CD4-positive, alpha-beta T cell treated with Interleukin-12 subunit alpha and Interleukin-12 subunit beta, for 1 hour (primary cell): ENCODE results near the gene CALN1.
"Not testable (repeated sequence)": the region's sequence is repeated elsewhere in the genome, so short reads cannot be mapped to it uniquely, and the experiment has no call there.

ENCODE experiments used
- DNase-seq: peaks from one replicate; pipeline ENCODE4 v3.0.0-alpha.2; 2020

Gene CALN1

DNA sequence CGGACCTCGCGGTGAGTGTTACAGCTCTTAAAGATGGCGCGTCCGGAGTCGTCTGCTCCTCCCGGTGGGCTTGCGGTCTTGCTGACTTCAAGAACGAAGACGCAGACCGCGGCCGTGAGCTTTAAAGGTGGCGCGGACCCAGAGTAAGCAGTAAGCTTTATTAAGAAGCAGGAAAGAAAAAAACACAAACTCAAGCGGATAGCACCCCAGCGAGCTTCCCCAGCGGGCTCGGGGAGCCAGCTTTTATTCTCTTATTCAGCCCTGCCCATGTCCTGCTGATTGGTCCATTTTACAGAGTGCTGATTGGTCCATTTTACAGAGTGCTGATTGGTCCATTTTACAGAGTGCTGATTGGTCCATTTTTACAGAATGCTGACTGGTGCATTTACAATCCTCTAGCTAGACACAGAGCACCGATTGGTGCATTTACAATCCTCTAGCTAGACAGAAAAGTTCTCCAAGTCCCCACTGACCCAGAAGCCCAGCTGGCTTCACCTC lies at the start of gene CALN1:
CALN1 (minus strand) TSS at position 218 of the 498 bp plus-strand sequence.
- DNase-seq, result not testable (repeated sequence)

DNA sequence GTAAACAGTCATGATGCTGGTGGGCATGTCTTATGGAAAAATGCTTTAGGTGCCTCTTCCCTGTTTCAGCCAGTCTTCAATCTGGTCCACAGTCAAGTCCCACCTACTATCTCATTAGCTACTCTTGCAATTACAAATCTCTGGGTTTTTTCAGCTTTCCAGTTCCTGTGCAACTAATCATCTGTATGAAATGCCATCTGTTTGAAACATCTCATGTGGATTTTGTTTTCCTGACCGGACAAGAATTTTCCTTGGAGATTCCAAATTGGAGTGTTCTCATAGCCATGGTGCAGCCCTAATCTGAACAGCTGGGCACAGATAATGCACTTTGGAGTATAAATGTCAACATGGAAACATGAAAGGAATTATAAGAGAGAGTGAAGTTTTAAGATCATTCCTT lies 41.3 kb upstream of the CALN1 start:
- DNase-seq, result no peak

DNA sequence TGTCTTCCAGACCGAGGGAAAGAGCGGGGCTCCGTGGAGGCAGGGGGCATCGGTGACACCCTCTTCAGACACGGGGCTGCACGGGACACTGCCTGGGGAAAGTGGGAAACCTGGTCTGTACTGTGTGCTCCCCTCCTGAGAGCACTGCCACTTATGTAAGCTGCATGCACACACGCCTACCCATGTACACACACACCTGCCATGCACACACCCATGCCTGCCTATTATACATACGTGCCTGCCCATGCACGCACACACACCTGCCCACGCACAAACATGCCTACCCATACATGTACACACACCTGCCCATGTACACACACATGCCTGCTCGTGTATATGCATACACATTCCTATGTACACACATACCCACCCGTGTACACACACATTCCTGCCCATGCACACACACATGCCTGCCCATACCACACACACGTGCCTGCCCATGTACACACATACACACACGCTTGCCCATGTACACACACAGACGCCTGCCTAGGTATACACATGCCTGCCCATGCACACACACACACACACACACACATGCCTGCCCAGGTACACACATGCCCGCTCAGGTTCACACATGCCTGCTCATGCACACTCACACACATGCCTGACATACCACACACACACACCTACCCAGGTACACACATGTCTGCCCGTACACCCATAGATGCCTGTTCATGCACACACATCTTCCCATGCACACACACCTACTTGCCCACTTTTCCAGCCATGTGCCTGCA lies 35.5 kb upstream of the CALN1 start:
- DNase-seq, result no peak

DNA sequence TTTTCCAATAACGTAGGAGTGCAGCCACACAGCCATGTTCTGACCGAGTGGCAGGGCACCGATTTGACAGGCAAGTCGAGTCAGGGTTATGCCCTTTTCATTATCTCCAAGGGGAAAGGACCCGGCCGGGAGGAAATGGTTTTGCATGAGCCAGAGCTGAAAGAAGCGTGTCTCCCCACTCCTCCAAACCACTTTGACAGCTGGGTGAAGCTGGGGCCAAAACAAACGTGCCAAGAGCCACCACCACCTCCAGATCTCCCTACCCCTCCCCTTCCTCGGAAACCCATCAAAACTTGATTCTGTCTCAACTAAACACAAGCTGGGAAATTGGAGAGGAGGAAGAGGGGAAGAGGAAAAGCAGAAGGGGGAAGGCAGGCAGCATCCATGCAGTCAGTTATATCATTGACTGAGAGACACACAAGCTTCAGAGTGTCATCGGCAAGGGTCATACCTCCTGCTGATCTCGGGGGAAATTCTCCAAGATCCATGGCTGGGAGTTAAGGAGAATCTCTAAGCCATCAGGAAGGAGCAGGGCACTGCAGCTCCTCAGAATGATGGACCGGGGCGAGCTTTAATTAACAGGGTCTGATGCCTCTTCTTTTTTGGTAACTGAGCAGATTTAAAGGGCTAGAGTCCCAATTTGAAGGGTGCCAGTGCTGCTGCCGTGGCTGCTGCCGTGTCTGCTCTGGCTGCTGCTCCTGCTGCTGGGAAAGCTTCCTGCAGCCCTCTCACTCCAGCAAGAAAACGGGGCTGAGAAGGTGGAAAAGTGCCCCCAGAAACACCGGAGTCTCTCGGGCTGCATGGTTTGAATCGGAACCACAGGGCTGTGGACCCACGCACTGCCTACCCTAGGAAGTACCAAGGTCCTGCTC lies 34.7 kb upstream of the CALN1 start:
- no peak for DNase-seq

DNA sequence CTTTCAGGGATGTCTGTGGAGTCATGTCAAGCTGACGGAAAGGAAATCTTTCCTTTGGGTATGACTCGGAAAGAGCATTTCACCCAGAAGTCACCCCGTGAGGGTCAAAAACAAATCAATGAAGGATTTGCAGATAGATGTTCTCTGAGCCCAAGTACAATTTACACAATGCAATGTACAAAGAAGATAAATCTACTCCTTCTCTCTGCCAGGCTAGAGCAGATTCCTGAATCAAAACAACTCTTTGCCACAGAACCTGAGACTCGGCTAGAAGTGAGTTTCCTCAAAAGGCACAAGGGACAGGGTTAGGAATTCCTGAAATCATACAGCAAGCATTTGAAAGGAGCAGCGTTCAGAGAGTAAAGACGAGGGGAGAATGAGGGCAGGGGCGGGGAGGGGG lies 34.0 kb upstream of the CALN1 start:
- DNase-seq, result no peak

DNA sequence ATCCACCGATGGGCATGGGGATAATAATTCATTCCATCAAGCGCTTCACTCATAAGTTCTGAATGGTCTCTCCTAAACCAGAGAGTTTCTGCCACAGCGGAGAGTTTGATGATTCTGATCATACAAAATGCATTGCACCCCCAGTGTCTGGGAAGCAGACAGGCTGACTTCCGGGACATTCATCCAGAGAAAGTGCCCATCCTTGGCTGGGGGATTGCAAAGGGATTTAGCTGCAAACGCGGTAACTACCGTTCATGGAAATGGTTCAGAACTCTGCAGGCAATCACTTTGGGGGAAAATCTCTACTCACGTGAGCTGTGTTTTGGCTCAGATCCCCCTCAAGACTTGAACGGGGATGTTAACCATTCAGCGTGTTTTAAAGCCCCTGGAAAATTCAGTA lies 33.4 kb upstream of the CALN1 start:
- no peak for DNase-seq

DNA sequence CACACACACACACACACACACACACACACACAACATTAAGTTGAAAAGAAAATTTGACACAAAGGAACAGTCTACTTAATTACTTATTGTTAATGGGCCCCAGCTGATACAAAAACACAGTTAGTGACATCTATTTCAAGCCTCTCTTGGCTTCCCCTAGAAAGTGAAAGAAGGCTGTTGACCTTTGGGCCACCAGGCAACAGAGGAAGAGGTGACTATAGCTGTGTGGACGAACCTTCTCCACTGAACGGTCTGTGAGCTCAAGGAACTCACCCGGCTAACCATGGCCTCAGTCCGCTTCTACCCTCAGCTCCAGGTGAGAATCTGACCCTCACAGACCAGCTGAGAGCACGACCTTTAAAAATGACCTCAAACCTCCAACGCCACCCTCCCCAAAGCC lies 32.9 kb upstream of the CALN1 start:
- DNase-seq, result no peak

DNA sequence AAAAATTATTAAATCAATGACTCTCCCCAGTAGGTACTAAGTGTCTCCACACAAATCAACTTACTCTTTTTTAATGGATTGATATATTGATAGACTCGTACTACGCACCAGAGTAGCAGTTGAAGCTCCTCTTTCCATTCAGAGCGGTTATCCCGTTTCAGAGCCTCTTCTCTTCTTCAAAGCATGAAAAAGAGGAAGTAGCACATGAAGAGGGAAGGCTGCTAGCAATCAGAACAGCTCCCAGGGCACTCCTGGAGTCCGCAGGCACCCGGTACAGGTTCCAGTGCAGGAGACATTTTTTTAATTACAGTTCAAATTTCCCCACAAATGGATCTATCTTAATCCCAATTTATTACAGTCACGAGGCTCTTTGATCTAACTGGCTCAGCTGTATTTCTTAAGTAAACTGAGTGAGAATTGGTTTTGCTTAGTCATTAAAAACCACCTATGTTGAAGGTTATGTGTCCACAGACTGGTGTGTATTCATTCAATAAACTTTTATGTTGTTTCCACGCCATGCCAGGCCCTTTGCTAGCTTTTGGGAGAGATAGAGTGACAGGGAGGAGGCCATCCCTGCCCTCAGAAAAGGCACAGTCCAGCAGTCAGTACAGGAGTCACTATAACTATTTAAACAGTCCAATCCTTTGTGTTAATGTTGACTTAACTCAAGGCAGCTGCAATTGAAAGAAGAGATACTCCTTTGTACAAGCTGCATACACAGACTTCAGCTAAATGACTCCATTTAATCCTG lies 32.1 kb upstream of the CALN1 start:
- DNase-seq, result no peak

DNA sequence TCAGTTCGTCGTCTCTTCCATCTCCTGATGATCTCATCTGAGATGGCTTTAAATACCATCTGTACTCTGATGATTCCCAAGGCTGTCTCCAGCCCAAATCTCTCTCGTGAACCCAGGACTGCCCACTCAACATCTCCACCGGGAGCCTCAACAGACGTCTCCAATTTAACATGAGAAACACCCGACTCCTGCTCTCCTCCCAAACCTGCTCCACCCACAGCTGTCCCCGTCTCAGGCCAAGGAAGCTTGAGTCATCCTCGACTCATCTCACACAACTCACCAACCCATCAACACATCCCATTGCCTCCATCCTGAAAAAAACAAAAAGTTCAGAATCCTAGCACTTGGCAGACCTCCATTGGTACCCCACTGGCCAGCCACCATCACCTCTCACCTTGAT lies 29.7 kb upstream of the CALN1 start:
- DNase-seq, result no peak

DNA sequence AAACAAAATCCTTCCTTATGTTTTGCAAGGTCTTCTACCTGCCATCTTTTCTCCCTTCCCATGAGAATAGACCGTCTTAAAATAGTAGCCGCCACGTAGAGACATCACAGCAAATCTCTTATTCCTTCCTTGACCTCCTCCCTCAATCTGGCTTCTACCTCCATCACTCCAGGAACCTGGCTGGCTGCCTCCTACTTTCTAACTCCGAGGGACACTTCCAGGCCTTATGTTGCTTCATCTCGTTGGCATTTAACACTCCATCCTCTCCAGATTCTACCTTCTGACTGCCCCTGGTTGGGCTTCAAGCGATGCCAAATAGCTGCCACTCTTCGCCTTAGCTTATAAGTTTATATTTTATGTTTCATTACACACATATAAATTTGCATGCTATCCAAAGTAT lies 26.4 kb upstream of the CALN1 start:
- DNase-seq, result no peak

DNA sequence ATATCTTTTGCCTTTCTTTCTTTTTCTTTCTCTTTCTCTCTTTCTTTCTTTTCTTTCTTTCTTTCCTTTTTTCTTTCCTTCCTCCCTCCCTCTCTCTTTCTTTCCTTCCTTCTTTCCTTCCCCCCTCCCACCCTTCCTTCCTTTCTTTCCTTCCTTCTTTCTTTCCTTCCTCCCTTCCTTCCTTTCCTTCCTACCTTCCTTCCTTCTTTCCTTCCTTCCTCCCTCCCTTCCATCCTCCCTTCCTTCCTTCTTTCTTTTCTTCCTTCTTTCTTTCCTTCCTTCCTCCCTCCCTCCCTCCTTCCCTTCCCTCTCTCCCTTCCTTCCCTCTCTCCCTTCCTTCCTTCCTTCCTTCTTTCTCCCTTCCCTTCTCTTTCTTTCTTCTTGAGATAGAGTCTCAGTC lies 25.5 kb upstream of the CALN1 start:
- no peak for DNase-seq

DNA sequence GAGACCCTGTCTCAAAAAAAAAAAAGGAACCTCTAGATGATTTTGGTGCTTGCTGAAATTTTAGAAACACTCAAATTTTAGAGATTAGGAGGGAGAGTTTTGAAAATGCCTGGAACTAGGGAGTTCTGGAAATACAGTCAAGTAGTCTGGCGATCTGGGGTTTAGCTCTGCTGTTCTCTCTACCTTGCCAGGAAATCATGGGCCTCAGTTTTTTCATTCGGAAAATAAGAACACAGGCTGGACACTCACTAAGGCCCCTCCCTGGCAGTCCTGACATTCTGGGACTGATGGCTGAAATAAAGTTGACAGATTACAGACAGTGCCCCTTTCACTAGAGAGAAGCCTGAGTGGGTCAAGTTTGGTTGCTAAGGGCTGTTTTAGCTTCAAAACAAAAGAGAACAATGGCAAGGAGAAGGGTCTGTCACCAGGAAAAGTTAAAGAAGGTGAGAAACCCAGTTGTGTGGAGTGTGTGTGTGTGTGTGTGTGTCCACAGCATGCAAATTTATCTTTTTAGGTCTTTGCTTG lies 25.0 kb upstream of the CALN1 start:
- DNase-seq, result no peak

DNA sequence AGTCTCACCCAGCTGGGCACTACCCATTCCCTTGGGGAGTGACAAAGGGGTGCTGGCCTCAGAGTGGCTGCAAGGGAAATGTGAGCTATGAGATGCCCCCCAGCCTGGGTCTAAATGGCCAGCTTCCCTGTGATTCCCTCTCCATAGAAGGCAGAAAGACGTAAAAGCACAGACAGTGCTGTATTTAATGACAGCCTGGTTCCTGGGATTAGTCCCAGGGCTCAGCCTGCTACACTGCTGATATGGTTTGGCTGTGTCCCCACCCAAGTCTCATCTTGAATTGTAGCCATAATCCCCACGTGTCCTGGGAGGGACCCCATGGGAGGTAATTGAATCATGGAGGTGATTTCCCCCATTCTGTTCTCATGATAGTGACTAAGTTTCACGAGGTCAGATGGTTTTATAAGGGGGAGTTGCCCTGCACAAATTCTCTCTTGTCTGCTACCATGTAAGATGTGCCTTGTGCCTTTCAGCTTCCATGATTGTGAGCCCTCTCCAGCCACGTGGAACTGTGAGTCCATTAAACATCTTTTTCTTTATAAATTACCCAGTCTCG lies 23.9 kb upstream of the CALN1 start:
- no peak for DNase-seq

DNA sequence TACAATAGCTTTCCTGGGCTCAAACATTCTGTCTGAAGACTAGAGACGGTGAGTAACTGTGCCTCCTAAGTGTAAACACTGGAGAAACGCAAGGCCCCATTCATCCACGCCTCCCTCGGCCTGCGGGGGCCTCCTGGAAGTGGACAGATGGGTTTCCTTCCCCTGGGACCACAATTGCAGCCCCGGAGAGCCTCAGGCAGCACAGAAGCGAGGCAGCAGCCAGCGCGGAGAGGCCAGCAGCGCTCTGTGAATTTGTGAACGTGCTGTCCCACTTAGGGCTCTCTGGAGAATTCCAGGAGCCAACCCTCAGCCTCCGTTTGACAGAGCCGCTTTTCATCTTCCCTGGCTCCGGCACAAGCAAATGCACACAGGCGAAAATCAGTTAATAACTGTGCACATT lies 23.2 kb upstream of the CALN1 start:
- no peak for DNase-seq

DNA sequence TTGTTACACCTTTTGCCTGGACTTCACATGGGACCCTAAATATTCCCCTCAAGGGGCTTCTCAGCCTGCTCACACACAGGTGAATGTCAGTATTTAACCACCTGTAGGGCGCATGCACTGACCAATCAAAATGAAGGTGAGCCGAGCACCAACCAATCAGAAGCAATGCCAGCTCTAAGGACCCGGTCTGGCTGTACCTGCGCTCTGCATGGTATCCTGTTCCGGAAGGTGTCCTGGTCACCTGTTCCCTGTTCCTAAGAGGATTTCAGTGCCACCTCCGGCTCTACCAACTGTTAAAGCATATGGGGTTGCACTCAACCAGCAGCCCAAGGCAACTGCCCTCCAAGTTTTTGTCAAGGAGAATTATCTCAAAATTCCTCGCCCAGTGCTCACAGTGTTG lies 18.4 kb upstream of the CALN1 start:
- DNase-seq, result no peak

DNA sequence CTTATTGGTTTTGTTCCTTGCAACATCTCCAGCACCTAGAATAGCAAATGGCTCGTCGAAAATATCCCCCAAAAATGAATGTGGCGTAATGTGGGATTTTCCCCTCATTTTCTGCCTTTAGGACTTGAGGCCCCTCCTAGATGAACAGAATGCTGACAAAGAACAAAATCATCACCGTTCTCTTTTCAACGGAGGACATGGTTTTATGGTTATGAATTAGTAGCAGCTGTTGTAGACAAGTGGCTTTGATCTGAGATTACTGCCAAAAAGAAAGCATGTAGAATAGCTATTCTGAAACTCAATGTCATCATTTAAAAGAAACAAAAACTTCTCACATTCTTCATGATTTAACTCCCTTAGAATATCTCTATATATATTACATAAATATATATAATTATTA lies 17.2 kb upstream of the CALN1 start:
- DNase-seq, result no peak

DNA sequence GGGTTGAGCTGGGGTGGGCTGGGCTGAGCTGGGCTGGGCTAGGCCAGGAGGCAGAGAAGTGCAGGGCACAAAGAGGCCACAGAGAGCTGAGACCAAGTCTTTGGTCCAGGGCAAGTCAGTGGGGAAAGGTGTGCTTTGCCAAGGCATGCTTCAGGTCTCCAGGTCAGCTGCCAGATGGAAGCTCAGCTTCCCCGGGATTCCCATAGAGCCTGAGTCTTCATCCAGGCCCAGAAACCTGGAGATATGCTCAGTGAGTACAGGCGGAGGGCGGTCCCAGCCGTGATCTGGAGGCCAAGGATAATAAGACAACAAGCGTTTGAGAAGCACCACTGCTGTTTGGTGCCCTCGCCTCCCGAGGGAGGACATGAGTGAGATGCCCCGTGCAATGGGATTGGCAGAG lies 4.7 kb upstream of the CALN1 start:
- no peak for DNase-seq

DNA sequence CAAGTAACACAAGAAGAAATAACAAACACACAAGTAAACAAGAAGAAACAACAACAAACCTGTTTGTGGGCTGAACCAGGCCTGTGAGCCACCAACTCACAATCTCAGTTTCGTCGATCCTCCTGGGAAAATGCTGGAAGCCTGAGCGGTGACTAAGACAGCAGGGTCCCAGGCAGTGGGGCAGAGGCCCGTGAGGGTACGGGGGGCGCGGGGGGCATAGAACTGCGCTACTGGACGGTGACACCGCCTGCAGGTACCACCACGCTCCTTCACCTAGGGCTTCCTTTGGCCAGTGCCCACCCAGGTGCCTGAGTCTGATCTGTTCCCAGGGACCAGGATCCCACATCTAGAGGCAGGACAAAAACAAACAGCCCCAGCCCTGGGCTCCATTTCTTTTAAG lies 3.4 kb upstream of the CALN1 start:
- no peak for DNase-seq

DNA sequence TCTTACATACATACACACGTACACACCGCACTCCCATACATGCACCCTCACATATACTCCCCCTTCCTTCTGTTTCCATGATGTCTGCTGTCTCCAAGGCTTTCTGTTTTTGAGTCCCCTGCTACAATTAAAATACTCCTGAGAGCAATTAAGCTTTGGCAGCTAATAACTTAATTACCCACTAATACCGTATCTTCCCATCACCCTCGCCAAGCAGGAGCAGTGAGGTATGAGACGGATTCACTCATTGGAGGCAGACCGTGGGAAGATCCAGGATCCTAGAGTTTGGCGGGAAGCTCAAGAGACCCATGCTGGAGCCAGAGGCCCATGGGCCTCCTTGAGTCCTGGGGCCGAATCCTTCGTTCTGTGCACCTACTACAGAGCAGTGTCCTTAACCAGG lies 1.7 kb upstream of the CALN1 start:
- DNase-seq, result no peak

DNA sequence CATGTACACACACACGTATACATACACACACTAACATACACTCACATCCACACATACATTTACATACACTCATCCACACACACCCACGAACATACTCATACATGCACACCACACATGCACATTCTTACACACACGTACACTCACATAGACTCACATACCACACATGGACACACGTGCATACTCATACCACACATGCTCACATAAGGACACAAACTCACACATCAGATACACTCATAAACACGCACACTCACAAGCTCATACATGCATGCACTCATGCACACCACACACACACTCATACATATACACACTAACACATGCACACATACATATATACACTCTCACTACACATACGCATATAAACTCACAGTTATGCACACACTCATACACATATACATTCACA lies 1.2 kb upstream of the CALN1 start:
- no peak for DNase-seq

DNA sequence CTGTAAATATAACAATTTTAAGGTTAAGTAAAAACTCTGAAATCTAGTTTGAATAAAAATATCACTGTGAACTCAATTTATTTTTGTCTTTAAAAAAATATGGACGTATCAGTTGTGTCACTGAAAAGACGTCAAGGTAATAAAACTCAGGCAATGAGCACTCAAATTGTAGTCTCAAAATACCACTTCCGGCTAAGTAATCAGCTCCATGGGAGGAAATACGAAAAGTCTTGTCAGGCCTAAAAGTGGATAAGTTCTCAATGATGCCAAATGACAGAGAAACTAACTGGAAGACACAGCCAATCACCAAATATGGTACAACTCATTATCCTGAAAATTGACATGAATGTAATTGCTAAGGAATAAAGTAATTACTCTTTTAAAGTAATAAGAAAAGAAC lies 719 bp downstream of the CALN1 start:
- no peak for DNase-seq

DNA sequence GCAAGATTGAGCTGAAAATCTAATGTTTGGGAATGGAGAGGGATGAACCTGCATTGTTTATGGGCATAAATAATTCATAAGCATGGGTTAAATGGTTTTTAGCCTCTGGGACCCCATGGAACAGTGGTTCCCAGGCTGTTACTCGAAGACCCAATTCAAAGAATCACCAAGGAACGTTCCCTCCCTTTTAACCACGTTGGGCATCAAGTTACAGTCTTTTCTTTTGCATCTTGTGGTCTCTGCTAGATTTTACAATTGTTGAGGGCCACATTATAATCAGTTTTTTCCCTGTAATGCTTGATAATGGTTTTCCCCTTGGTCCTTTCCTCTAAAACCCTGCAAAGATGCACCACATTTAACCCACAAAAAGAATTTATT lies 2.5 kb downstream of the CALN1 start:
- no peak for DNase-seq
